ENCODE results near the gene HADH. TPM values are rescaled to one million over a fixed set of nuclear protein-coding genes. Genes with fewer than 3 reads are reported as not detected.

HADH gene
- total RNA-seq, 1 experiment from 2014 or later = 47.9 TPM

DNA sequence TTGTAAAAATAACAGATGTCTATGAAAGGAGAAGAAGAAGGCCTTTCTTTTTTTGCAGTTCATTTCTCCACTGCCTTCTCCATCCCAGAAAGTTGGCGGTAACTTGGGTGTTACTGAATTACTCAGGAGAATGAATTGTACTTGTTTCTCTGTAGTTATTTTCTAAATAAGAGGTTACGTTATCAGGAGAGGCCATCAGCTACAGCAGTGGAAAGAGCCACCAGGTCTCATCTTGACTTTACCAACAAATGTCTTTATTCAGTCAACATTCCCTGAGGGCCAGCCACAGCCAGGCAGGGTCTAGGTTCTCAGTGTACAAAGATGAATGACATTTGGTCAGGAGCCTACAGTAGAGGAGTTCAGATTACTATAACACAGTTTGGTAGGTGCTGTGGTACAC lies 8.1 kb downstream of the HADH start:
- Mint-ChIP-seq H3K4me1 (ENCODE audit: low read depth, unreplicated experiment) (no peaks in the 10 kb centered on the region), H3K36me3 (ENCODE audit: insufficient read depth, unreplicated experiment) (peaks cover 3% of the 10 kb centered on the region), H3K9me3 (ENCODE audit: low read depth, unreplicated experiment) (no peaks in the 10 kb centered on the region), H3K27me3 (ENCODE audit: unreplicated experiment) (no peaks in the 10 kb centered on the region), H3K4me3 (ENCODE audit: low read depth, unreplicated experiment) (no peak overlapping the region), H3K27ac (ENCODE audit: unreplicated experiment) (no peak overlapping the region)
- CTCF ChIA-PET = no interaction called here
- intact Hi-C loops (cut with micrococcal nuclease; ENCODE audit: unreplicated experiment) = no loop called here
- BruUV-seq (replicated peaks) = no TSS peak
- no peak for DNase-seq
- TF ChIP-seq, protein P1, sequence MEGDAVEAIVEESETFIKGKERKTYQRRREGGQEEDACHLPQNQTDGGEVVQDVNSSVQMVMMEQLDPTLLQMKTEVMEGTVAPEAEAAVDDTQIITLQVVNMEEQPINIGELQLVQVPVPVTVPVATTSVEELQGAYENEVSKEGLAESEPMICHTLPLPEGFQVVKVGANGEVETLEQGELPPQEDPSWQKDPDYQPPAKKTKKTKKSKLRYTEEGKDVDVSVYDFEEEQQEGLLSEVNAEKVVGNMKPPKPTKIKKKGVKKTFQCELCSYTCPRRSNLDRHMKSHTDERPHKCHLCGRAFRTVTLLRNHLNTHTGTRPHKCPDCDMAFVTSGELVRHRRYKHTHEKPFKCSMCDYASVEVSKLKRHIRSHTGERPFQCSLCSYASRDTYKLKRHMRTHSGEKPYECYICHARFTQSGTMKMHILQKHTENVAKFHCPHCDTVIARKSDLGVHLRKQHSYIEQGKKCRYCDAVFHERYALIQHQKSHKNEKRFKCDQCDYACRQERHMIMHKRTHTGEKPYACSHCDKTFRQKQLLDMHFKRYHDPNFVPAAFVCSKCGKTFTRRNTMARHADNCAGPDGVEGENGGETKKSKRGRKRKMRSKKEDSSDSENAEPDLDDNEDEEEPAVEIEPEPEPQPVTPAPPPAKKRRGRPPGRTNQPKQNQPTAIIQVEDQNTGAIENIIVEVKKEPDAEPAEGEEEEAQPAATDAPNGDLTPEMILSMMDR (IDR thresholded peaks at IDR 0.05; ENCODE audit: unreplicated experiment) = no peak

DNA sequence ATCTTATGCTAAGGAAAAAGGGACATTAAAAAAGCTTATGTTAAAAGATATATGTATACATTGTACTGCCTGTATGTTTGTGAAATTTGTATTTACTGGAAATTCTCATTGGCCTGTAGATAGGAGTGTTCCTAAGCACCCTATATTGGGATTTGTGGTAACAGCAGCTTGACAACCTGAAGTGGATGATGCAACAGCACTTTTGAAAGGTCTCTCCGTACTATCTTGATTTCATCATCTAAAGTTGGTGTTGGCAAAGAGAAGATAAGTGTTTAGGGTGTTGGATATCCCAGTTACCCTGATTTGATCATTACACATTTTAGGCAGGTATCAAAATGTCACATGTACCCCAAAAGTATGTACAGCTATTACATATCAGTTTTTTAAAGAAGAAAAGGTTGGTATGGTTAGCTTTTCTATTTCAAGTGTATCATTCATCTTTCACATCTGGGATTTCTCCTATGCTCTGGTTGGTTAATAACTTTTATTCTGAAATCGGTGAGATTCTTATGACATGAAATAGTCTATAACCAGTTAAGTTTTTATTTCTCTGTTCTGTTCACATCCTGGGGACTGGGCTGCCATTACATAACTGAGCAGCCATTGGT lies 10.3 kb downstream of the HADH start:
- Mint-ChIP-seq H3K27me3 (ENCODE audit: unreplicated experiment) (no peaks in the 10 kb centered on the region), H3K4me3 (ENCODE audit: low read depth, unreplicated experiment) (no peak overlapping the region), H3K9me3 (ENCODE audit: low read depth, unreplicated experiment) (no peaks in the 10 kb centered on the region), H3K4me1 (ENCODE audit: low read depth, unreplicated experiment) (no peaks in the 10 kb centered on the region), H3K27ac (ENCODE audit: unreplicated experiment) (no peak overlapping the region), H3K36me3 (ENCODE audit: insufficient read depth, unreplicated experiment) (peaks cover 3% of the 10 kb centered on the region)
- TF ChIP-seq, protein P1 (IDR thresholded peaks at IDR 0.05; ENCODE audit: unreplicated experiment) = no peak
- no peak for DNase-seq
- no TSS peak for BruUV-seq (replicated peaks)
- CTCF ChIA-PET = no interaction called here
- intact Hi-C loops (cut with micrococcal nuclease; ENCODE audit: unreplicated experiment) = no loop called here

DNA sequence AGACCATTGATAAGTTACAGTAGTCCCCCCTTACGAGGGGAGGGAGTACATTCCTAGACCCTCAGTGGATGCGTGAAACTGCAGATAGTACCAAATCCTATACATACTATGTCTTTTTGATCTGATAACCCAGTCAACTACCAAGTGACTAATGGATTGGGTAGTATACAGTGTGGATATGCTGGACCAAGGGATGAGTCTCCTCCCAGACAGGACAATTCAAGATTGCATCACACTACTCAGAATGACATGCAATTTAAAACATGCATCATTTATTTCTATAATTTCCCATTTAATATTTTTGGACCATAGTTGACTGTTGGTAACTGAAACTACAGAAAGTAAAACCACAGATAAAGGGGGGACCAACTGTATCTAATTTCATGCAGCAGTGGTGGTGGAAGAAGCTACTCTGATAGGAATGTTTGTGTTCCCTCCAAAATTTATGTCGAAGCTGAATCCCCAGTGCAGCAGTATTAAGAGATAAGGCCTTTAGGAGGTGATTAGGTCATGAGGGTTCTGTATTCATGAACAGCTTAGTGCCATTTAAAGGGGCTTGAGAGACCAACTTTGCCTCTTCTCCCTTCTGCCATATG lies 11.9 kb downstream of the HADH start:
- CTCF ChIA-PET = no interaction called here
- no peak for DNase-seq
- no peaks in the 10 kb centered on the region for H3K4me1 Mint-ChIP-seq (ENCODE audit: low read depth, unreplicated experiment)
- TF ChIP-seq, protein P1 (IDR thresholded peaks at IDR 0.05; ENCODE audit: unreplicated experiment) = no peak
- no peak overlapping the region for H3K4me3 Mint-ChIP-seq (ENCODE audit: low read depth, unreplicated experiment)
- BruUV-seq (replicated peaks) = no TSS peak
- intact Hi-C loops (cut with micrococcal nuclease; ENCODE audit: unreplicated experiment) = no loop called here
- no peaks in the 10 kb centered on the region for H3K27me3 Mint-ChIP-seq (ENCODE audit: unreplicated experiment)
- no peak overlapping the region for H3K27ac Mint-ChIP-seq (ENCODE audit: unreplicated experiment)
- peaks cover 3% of the 10 kb centered on the region for H3K36me3 Mint-ChIP-seq (ENCODE audit: insufficient read depth, unreplicated experiment)
- no peaks in the 10 kb centered on the region for H3K9me3 Mint-ChIP-seq (ENCODE audit: low read depth, unreplicated experiment)

DNA sequence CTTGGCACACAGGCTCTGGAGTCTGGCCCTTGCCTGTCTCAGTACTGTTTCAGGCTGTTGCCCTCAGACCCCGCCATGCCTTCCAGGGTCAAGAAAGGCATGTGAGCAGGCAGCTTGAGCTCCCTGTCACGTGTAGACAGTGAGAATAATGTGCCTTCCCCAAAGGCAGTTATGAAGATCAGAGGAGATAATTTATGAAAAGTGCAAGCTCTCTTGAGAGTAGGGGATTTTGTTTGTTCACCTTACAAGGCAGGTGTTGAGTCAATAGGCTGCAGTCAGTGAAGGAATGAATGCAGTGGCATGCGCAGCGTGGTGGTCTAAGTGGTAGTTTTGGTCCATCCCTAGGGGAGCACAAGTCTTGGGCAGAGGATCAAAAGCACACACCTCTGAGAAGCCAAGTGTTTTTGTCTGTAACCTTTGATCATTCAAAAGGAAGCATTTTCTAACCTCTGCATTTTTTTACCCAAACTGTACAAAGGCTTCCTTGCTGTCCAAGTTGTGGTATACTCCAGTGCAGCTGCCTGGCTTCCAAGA lies 14.4 kb downstream of the HADH start:
- DNase-seq = no peak
- H3K27ac Mint-ChIP-seq (ENCODE audit: unreplicated experiment) = no peak overlapping the region
- BruUV-seq (replicated peaks) = no TSS peak
- no peaks in the 10 kb centered on the region for H3K36me3 Mint-ChIP-seq (ENCODE audit: insufficient read depth, unreplicated experiment)
- H3K4me1 Mint-ChIP-seq (ENCODE audit: low read depth, unreplicated experiment) = peaks cover 9% of the 10 kb centered on the region
- no peaks in the 10 kb centered on the region for H3K27me3 Mint-ChIP-seq (ENCODE audit: unreplicated experiment)
- no peaks in the 10 kb centered on the region for H3K9me3 Mint-ChIP-seq (ENCODE audit: low read depth, unreplicated experiment)
- CTCF ChIA-PET = no interaction called here
- TF ChIP-seq, protein P1 (IDR thresholded peaks at IDR 0.05; ENCODE audit: unreplicated experiment) = no peak
- intact Hi-C loops (cut with micrococcal nuclease; ENCODE audit: unreplicated experiment) = no loop called here
- no peak overlapping the region for H3K4me3 Mint-ChIP-seq (ENCODE audit: low read depth, unreplicated experiment)

Measured in Calu3 (cell line).